GM21529 (cell line): ENCODE measurements around the gene ADGRD1.

Experiments used
- ATAC-seq: cut with Tn5 transposase; IDR thresholded peaks from one replicate; pipeline ENCODE4 v1.9.1; 2021; ENCODE audit not compliant: unreplicated experiment

Gene ADGRD1

DNA sequence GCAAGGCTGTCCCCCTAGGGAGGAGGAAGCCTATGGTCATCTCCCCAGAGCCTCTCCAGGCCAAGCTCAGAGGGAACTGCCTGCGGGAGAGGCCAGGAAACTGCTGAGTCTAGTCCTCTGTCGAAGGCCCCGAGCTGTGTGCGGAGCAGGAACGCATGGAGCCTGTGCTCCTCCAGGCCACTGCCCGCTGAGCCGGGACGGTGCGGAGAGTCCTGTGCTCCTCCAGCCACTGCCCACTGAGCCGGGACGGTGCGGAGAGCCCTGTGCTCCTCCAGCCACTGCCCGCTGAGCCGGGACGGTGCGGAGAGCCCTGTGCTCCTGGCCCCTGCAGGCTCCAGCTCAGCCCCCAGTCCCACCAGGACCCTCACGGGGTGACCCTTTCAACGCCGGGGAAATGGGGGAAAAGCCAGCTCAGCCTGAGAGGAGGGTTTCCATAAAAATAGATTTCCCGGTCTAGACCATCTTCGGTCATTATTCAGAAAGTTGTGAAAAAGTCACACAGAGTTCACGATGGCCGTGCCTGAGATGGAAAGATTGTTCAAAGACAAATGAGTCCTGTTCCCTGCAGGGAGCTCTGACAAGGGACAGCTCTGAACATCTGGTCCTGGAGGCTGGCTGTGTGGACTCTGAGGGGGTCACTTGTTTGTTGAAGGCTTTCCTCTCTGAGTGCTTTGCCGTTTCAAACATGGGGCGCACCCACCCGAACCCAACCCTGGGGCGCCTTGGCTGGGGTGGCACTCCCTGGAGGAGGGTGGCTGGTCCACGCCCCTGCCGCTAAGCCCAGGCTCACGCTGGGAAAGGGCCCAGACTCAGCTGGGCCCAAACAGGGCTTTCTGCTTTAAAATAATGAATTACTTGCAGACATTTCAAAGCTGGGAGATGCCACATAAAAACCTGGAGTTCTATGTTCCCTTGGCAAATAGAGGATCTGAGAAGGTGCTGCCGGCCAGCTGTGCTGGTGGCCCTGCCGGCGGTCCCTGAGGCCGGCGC lies 85.5 kb downstream of the ADGRD1 start:
- no peak for ATAC-seq

- no peak for ATAC-seq
Observed at GRCh38 chr12:131040491-131040890, 86.8 kb downstream of the ADGRD1 start.

DNA sequence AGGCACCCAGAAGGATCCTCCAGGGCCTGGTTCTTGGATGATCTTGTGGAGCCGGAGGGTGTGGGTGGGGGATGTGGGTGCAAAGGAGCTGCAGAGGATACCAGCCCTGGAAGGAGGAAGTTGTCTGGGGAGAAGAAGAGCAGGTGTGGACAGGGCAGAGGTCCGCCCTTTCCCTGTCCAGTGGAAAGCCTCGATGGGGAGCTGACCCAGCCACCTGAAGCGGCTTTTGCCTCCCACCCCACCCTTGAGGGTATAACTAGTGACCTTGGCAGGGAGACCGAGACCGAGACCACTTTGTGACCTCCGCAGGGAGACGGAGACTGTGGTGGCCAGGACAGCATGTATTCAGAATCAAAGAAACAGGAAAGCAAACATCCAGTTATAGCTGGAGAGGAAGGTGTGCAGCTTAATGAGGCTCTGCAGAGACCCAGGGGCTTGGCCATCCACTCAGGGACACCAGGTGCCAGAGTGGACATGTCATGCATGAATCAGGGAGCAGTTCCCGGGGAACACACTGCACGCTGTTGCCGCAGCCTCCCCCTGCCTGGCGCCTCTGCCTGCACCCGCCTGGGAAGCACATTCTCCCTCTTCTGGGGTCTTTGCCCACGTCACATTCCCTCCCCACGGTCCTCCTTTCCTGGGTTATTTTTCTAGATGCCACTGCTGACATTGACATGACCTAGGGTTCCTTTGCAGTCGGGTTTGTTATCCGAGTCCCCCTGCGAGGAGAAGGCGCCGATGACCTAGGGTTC lies 87.7 kb downstream of the ADGRD1 start:
- no peak for ATAC-seq

DNA sequence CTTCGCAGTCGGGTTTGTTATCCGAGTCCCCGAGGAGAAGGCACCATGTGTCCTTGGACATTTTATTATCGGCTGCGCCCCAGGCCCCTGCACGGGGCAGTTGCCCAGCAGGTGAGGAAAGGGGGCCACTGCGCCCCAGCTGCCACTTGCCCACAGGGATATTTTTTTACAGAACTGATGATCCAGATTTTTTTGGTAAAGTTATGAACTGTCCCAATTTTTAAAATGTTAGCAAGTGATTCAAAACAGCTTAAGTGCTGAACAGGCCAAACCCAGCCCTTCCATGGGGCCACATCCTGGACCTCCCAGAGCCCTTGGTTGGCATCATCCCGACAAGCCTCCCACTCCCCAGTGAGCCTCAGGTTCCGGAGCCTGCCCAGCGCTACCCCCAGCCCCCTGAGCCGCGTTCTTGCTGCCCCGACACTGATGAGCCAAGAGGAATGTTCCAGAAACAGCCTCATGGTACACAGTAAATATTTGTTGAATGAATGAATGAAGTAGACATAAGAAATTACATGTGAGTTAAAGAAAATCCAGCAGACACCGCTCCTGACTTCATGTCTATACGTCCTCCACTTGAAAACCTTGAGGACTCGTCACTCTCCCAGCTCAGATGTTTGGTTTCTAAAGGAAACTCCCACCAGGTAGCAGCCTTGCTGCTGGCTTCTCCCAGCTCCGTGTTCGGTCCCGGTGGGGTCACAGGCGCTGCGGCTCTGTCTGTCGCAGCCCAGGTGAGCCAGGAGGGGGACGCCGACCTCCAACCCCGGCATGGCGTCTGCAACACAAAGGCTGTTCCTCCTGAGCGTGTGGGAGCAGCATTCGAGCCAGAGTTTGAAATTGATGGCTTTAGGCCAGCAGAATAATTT lies 88.5 kb downstream of the ADGRD1 start:
- ATAC-seq: no peak

- no peak for ATAC-seq
Observed at GRCh38 chr12:131042834-131043245, 89.1 kb downstream of the ADGRD1 start.

DNA sequence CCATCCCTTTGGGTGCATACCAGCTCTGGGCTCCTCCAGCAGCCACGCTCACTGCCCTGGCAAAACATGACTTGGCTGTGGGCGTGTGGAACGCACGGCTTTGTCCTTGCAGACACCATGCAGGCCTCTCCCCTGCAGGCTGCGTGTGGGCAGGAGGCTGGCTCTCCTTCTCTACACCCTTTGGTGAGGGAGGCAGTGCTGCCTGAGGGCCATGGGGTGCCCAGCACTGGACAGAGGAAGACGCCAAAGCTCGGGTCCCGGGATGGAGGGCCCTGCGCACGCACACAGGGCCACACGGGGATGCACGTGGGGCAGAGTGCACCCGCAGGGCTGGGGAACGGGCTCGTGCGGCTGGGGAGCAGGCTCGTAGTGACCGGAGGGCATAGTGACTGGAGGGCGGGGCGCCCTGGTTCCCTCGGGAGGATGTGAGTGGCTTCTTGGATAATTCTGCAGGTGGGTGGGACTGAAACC lies 89.7 kb downstream of the ADGRD1 start:
- ATAC-seq: no peak

DNA sequence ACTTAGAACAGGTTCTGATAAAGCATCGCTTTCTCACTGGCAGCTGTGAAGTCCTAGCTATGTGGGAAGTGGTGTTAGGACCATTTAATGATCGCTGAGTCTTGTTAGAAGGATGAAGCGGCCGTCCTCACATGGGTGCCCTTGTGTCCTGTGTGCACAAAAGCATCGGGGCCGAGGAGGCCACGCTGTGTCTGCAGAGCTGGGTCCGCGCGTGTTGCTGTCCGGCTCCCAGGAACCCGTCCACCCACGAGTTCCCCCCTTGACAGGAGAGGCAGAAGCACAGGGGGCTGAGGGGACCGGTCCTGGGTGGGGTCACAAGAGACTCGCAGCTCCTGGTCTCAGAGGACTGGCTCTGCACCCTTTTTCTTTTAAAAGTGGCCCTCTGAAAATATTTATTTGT lies 90.4 kb downstream of the ADGRD1 start:
- ATAC-seq: no peak

DNA sequence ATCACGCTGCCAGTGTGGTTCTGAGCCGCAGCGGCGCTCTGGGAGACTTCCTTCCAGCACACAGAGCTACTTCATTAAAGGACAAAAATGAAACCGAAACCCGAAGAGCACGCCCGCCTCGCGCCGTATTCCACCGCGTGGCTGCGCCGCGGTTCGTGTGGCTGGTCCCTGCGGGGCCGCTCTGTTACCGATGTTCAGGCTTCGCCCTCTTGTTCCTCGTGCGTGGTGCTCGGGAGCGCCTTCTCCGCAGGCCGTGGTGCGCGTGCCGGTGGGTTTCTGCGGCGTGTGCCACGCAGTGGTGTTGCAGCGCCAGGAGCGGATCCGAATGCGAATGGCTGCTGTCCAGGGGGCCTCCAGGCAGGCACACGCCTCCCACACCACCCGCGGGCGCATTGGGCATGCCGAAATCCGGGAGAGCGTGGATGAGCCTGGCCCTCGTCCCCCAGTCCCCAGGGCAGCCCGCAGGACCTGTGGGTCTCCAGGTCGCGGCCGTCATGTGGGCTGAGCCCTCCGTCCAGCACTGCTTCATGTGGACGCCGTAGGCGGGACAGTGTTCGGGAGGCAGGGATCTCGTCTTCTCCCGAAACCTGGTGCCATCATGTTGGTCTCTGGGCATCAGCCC lies 91.2 kb downstream of the ADGRD1 start:
- ATAC-seq: no peak

GRCh38 chr12:131045705-131046460 lies 92.2 kb downstream of the ADGRD1 start:
- ATAC-seq: no peak

GRCh38 chr12:131046813-131047788 lies 93.4 kb downstream of the ADGRD1 start:
- ATAC-seq: no peak

DNA sequence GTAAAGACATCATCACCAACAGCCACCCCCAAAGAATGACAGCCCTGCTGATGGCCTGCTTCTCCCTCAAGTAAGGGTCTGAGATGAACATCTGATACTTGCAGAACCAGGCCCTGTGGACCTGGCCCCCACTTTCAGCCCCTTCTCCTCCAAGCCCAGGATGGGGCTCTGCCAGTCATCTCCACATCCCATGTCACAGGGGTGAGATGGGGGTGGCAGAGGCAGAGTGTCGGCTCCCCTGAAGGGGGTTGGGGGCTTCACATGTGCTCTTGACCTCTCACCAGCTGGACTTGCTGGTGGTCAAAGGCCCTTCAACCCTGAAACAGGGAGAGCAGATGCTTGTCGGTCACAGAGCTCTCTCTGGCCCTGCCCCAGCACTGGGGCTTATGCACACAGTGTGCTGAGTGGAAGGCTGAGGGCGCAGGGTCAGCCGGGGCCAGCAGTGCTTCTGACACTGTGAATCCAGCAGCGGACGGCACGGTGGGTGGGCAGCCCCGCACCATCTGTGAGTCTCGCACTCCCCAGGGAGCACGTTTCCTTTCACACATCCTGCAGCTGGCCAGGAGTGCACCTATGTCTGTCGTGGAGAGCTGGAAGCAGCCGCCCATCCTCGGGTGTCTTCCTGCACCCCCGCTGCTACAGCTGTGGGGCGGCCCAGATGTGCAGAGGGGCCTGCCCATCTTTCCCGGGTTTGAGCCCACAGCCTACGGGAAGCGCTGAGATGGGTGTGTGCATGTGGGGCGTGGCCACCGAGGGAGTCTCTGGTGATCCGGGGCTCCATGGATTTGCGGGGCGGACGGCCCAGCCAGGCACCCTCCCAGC lies 94.3 kb downstream of the ADGRD1 start:
- ATAC-seq: no peak

DNA sequence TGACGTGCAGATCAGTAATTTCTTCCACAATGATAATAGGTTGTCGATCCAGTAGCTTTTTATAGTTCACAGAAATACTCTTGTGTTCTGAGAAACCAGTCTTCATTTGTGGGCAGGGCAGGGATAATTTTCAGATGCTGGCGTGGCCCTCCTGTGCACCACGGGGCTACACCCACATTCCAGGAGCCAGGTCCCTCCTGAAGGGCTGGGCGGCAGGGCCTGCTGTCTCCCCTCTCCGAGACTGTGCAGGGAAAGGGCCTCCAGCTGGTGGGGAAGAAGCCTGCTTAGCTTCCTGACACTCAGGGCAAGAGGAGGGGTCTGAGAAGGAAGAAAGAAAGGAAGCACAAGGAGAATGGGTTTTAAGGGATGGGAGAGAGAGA lies 94.9 kb downstream of the ADGRD1 start:
- ATAC-seq: no peak

GRCh38 chr12:131049002-131049401 lies 95.3 kb downstream of the ADGRD1 start:
- ATAC-seq: no peak

- ATAC-seq: no peak
Observed at GRCh38 chr12:131049549-131050339, 96.0 kb downstream of the ADGRD1 start.

DNA sequence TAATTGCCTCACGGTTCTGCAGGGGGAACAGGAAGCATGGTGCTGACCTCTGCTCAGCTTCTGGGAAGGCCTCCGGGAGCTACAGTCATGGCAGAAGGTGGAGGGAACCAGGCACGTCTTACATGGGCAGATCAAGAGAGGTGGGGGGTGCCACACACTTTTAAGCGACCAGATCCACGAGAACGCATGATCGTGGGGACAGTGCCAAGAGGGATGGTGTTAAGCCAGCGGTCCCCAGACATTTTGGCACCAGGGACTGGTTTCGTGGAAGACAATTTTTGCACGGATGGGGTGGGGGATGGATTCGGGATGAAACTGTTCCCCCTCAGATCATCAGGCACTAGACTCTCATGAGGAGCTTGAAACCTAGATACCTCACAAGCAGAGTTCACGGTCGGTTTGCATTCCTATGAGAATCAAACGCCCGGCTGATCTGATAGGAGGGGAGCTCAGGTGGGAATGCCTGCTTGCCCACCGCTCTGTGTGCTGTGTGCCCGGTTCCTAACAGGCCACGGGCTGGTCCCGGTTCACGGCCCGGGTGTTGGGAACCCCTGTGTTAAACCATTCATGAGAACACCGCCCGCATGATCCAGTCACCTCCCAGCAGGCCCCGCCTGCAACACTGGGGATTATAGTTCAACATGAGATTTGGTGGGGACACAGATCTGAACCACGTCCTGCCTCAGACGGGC lies 96.9 kb downstream of the ADGRD1 start:
- ATAC-seq: no peak

DNA sequence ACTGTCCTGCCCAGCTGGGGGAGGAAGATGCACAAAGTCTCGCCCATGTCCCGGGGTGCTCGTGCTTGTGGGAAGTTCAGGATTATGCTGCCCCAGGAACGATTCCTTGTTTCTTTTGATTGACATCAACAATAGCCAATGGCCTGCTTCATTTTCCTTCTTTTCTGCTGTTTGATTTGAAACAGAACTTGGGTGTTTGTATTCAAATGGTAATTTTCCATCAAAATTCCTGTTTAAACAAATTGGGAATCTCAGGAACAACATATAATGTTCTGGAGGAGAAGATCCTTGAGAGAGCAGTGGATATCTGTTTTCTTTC lies 97.4 kb downstream of the ADGRD1 start:
- ATAC-seq: no peak
